HCT116 (cell line): ENCODE measurements around the gene DMBT1. TPM values are rescaled to one million over a fixed set of nuclear protein-coding genes. Genes with fewer than 3 reads are reported as not detected.

ENCODE experiments used
- ATAC-seq: fragments of 200-7000 bp; cut with Tn5 transposase; 2 replicates; pipeline ENCODE4 v1.9.1; 2020; ENCODE audit warnings: mild to moderate bottlenecking, moderate library complexity
- BruUV-seq: library from RNA; stranded (reverse); fragments of 400-500 nt; replicated peaks from 2 replicates; lab custom pipeline; 2021; lab: Mats Ljungman, UMichigan
- CTCF ChIA-PET: fragments of 300-600 bp; sonication (Branson Sonifier 250); formaldehyde crosslinking; loops from one replicate; lab custom pipeline; 2021; ENCODE audit warnings: antibody characterized with exemption; lab: Charles Lee
- POLR2A ChIA-PET: fragments of 300-600, 350-600 bp; sonication (Branson Sonifier 250); formaldehyde crosslinking; loops from one replicate; lab custom pipeline; 2021; ENCODE audit warnings: antibody characterized with exemption; lab: Charles Lee
- RAD21 ChIA-PET, 2 experiments: fragments of 300-600 bp; sonication (Branson Sonifier 250); formaldehyde crosslinking; loops; one replicate each; lab custom pipeline; 2023; ENCODE audit warnings: low total read pairs in 2 of 2; ENCODE audit not compliant: uncharacterized antibody in 2 of 2, unreplicated experiment in 2 of 2, low non-redundant PET in 1 of 2; lab: Charles Lee
- DNase-seq: peaks from one replicate; pipeline ENCODE4 v3.0.0-alpha.2; 2010; ENCODE audit warnings: low read depth, low spot score
- H2AFZ ChIP-seq: fragments of 200-600 bp; shearing (Covaris generic), sonication (generic); 2 replicates; pipeline ENCODE4 v1.6.1; 2017; ENCODE audit warnings: low read depth, mixed run types, mixed read lengths, antibody characterized with exemption, low read length; ENCODE audit not compliant: poor library complexity, severe bottlenecking
- H3K27ac ChIP-seq: 2 replicates; pipeline ENCODE4 v1.5.1; 2012; ENCODE audit warnings: low read depth, low read length
- H3K27me3 ChIP-seq: fragments of 200-600 bp; sonication (generic); 2 replicates; pipeline ENCODE4 v1.6.1; 2016; ENCODE audit warnings: mixed run types, low read length, mixed read lengths; ENCODE audit not compliant: insufficient read depth
- H3K36me3 ChIP-seq, 2 experiments: fragments of 200-500 bp in 1 of 2; fragments of 200-600 bp in 1 of 2; sonication (Bioruptor generic) in 1 of 2; sonication (generic) in 1 of 2; 2 replicates each; pipeline versions ENCODE4 v1.5.1 to v1.6.1; 2014 to 2016; ENCODE audit warnings: low read length in 2 of 2, inconsistent platforms in 1 of 2, mixed read lengths in 1 of 2, mixed run types in 1 of 2; ENCODE audit not compliant: insufficient read depth in 2 of 2, control insufficient read depth in 1 of 2
- H3K4me1 ChIP-seq, 2 experiments: fragments of 200-600 bp in 1 of 2; sonication (generic) in 1 of 2; 2 replicates each; pipeline versions ENCODE4 v1.5.1 to v1.6.1; 2012 to 2017; ENCODE audit warnings: low read length in 2 of 2, inconsistent platforms in 1 of 2, mild to moderate bottlenecking in 1 of 2, mixed read lengths in 1 of 2, mixed run types in 1 of 2, moderate library complexity in 1 of 2; ENCODE audit not compliant: insufficient read depth in 2 of 2, control insufficient read depth in 1 of 2
- H3K4me2 ChIP-seq: fragments of 200-600 bp; sonication (generic); 2 replicates; pipeline ENCODE4 v1.6.1; 2017; ENCODE audit warnings: mixed run types, low read length, mixed read lengths
- H3K4me3 ChIP-seq, 2 experiments: fragments of 200-600 bp in 1 of 2; sonication (generic) in 1 of 2; replicated peaks in 1 of 2; 2 replicates each; pipeline ENCODE4 v1.5.1; 2011 to 2016; ENCODE audit warnings: low read length in 2 of 2, control low read depth in 1 of 2, low read depth in 1 of 2, mild to moderate bottlenecking in 1 of 2, mixed read lengths in 1 of 2, mixed run types in 1 of 2
- H3K79me2 ChIP-seq: fragments of 200-600 bp; sonication (generic); 2 replicates; pipeline ENCODE4 v1.6.1; 2017; ENCODE audit warnings: mild to moderate bottlenecking, mixed run types, low read length, moderate library complexity, mixed read lengths; ENCODE audit not compliant: insufficient read depth
- H3K9ac ChIP-seq: fragments of 200-600 bp; sonication (generic); 2 replicates; pipeline ENCODE4 v1.6.1; 2016; ENCODE audit warnings: low read length, mixed read lengths
- H3K9me2 ChIP-seq: fragments of 200-600 bp; sonication (generic), shearing (Covaris generic); 2 replicates; pipeline ENCODE4 v1.6.1; 2017; ENCODE audit warnings: mixed run types, mild to moderate bottlenecking, moderate library complexity; ENCODE audit not compliant: insufficient read depth
- H3K9me3 ChIP-seq, 2 experiments: fragments of 200-500 bp in 1 of 2; fragments of 200-600 bp in 1 of 2; sonication (Bioruptor generic) in 1 of 2; sonication (generic) in 1 of 2; 2 replicates each; pipeline ENCODE4 v1.6.1; 2014 to 2017; ENCODE audit warnings: low read length in 2 of 2, mixed read lengths in 2 of 2, inconsistent platforms in 1 of 2, low read depth in 1 of 2, mild to moderate bottlenecking in 1 of 2, mixed run types in 1 of 2, moderate library complexity in 1 of 2; ENCODE audit not compliant: control insufficient read depth in 1 of 2, insufficient read depth in 1 of 2
- H4K20me1 ChIP-seq: fragments of 200-600 bp; sonication (generic), shearing (Covaris generic); 2 replicates; pipeline ENCODE4 v1.6.1; 2017; ENCODE audit warnings: mixed run types, mild to moderate bottlenecking, moderate library complexity; ENCODE audit not compliant: insufficient read depth
- ATF3 ChIP-seq: IDR thresholded peaks from 2 replicates; pipeline ENCODE4 v1.6.1; 2012
- CBX3 ChIP-seq: IDR thresholded peaks from 2 replicates; pipeline ENCODE4 v1.6.1; 2012; ENCODE audit warnings: low read depth
- CEBPB ChIP-seq: IDR thresholded peaks from 2 replicates; pipeline ENCODE4 v1.6.1; 2012; ENCODE audit warnings: low read depth
- CTCF ChIP-seq, 3 experiments: fragments of 200-600 bp in 1 of 3; sonication (generic) in 1 of 3; IDR thresholded peaks in 2 of 3; conservative IDR thresholded peaks in 1 of 3; 2 replicates each; pipeline ENCODE4 v1.5.1; 2012 to 2017; ENCODE audit warnings: low read depth in 2 of 3, low read length in 2 of 3, antibody characterized with exemption in 1 of 3, borderline replicate concordance in 1 of 3, control low read depth in 1 of 3, mild to moderate bottlenecking in 1 of 3, mixed read lengths in 1 of 3, mixed run types in 1 of 3, moderate library complexity in 1 of 3; ENCODE audit not compliant: insufficient read depth in 1 of 3
- EGR1 ChIP-seq: IDR thresholded peaks from 2 replicates; pipeline ENCODE4 v1.6.1; 2012; ENCODE audit warnings: low read depth
- ELF1 ChIP-seq: IDR thresholded peaks from 2 replicates; pipeline ENCODE4 v1.6.1; 2012; ENCODE audit warnings: low read depth, borderline replicate concordance
- EZH2 ChIP-seq: fragments of 200-600 bp; sonication (generic); IDR thresholded peaks from 2 replicates; pipeline ENCODE4 v1.6.1; 2017; ENCODE audit warnings: antibody characterized with exemption, mixed run types
- FOSL1 ChIP-seq: IDR thresholded peaks from 2 replicates; pipeline ENCODE4 v1.6.1; 2012; ENCODE audit warnings: low read depth
- JUND ChIP-seq: IDR thresholded peaks from 2 replicates; pipeline ENCODE4 v1.6.1; 2012
- POLR2A ChIP-seq: IDR thresholded peaks from 2 replicates; pipeline ENCODE4 v1.7.0; 2011; ENCODE audit warnings: borderline replicate concordance; ENCODE audit not compliant: insufficient read depth, insufficient read length; ENCODE audit errors: extremely low read depth
- POLR2AphosphoS5 ChIP-seq: IDR thresholded peaks from 2 replicates; pipeline ENCODE4 v1.6.1; 2011; ENCODE audit warnings: mild to moderate bottlenecking, low read depth, low read length, moderate library complexity
- RAD21 ChIP-seq: IDR thresholded peaks from 2 replicates; pipeline ENCODE4 v1.6.1; 2012; ENCODE audit warnings: low read depth, mild to moderate bottlenecking
- SIN3A ChIP-seq: IDR thresholded peaks from 2 replicates; pipeline ENCODE4 v1.6.1; 2012; ENCODE audit warnings: low read depth
- SP1 ChIP-seq: IDR thresholded peaks from 2 replicates; pipeline ENCODE4 v1.6.1; 2012; ENCODE audit warnings: low read depth
- SRF ChIP-seq: IDR thresholded peaks from 2 replicates; pipeline ENCODE4 v1.6.1; 2012; ENCODE audit warnings: low read depth
- TCF7L2 ChIP-seq: IDR thresholded peaks from 2 replicates; pipeline ENCODE4 v1.7.0; 2011; ENCODE audit warnings: borderline replicate concordance, inconsistent platforms; ENCODE audit not compliant: insufficient read depth, insufficient read length; ENCODE audit errors: extremely low read depth
- YY1 ChIP-seq: IDR thresholded peaks from 2 replicates; pipeline ENCODE4 v1.6.1; 2011; ENCODE audit warnings: low read length, low read depth, moderate library complexity, mild to moderate bottlenecking; ENCODE audit not compliant: insufficient replicate concordance; ENCODE audit errors: extremely low read depth
- ZNF274 ChIP-seq: fragments of 200-500 bp; sonication (Bioruptor generic); IDR thresholded peaks from 2 replicates; pipeline ENCODE4 v1.6.1; 2014; ENCODE audit warnings: mild to moderate bottlenecking, low read depth, low read length, inconsistent platforms
- intact Hi-C: fragments of 100-400 bp; cut with micrococcal nuclease; formaldehyde crosslinking; loops from 2 replicates; pipeline ENCODE4 v1.10.0; 2022
- total RNA-seq: library from RNA; stranded (reverse); gene quantifications from one replicate; pipeline ENCODE4 v1.2.1, GENCODE V29; 2021; ENCODE audit not compliant: unreplicated experiment

Gene DMBT1
- total RNA-seq, 1 experiment from 2014 or later = 0.17 TPM

- TF ChIP-seq EZH2 (no peak), RAD21 (no peak), SRF (no peak), ZNF274 (no peak), POLR2A (no peak), ATF3 (no peak)
These were observed 47.5 kb upstream of the DMBT1 start (continued) for GRCh38 chr10:122513053-122513452.

GRCh38 chr10:122514045-122514840 is 46.3 kb upstream of the DMBT1 start:
- TF ChIP-seq ATF3 = no peak
- Histone ChIP-seq H4K20me1 (no peaks in the 10 kb centered on the region), H3K9me2 (no peaks in the 10 kb centered on the region), H3K4me1 (no peaks in the 10 kb centered on the region), H3K79me2 (no peaks in the 10 kb centered on the region), H3K4me2 (no peak overlapping the region), H3K4me3 (no peak overlapping the region), H3K27me3 (no peaks in the 10 kb centered on the region), H3K9ac (no peak overlapping the region), H3K9me3 (no peaks in the 10 kb centered on the region), H3K27ac (no peak overlapping the region), H2AFZ (no peak overlapping the region), H3K36me3 (no peaks in the 10 kb centered on the region)
- ATAC-seq (no peak), DNase-seq (no peak)
- RAD21 ChIA-PET = no interaction called here
- intact Hi-C loops = no loop called here
- BruUV-seq = no TSS peak
- POLR2A ChIA-PET = no interaction called here
- CTCF ChIA-PET = interaction anchor here (1.6 kb wide), 1 partner anchor 51 kb away, joined by 7 read pairs; no protein-coding TSS in a partner anchor

GRCh38 chr10:122515022-122515424 is 45.5 kb upstream of the DMBT1 start:
- H3K27ac ChIP-seq = no peak overlapping the region
- DNase-seq (no peak), ATAC-seq (no peak)
- H4K20me1 ChIP-seq = no peaks in the 10 kb centered on the region
- no TSS peak for BruUV-seq
- no peaks in the 10 kb centered on the region for H3K79me2 ChIP-seq
- RAD21 ChIA-PET = no interaction called here
- no peaks in the 10 kb centered on the region for H3K4me1 ChIP-seq
- H3K9me2 ChIP-seq = no peaks in the 10 kb centered on the region
- intact Hi-C loops = no loop called here
- H2AFZ ChIP-seq = no peak overlapping the region
- H3K4me3 ChIP-seq = no peak overlapping the region
- no peak overlapping the region for H3K4me2 ChIP-seq
- no peak overlapping the region for H3K9ac ChIP-seq
- CTCF ChIA-PET = interaction anchor here (1.6 kb wide), 1 partner anchor 50 kb away, joined by 7 read pairs; no protein-coding TSS in a partner anchor
- no peaks in the 10 kb centered on the region for H3K9me3 ChIP-seq
- POLR2A ChIA-PET = no interaction called here
- no peaks in the 10 kb centered on the region for H3K27me3 ChIP-seq
- H3K36me3 ChIP-seq = no peaks in the 10 kb centered on the region
- TF ChIP-seq ELF1 (no peak), TCF7L2 (no peak), POLR2AphosphoS5 (no peak), SIN3A (no peak), CTCF (IDR thresholded peaks at IDR 0.05 in 2 of 3, conservative IDR thresholded peaks at IDR 0.05 in 1 of 3; ENCODE audit: borderline replicate concordance in 1 of 3, insufficient read depth in 1 of 3, low read depth in 2 of 3, low read length in 2 of 3) (no peak), CEBPB (no peak), ZNF274 (no peak), YY1 (no peak), SP1 (no peak), JUND (no peak), EGR1 (no peak), CBX3 (no peak), EZH2 (no peak), FOSL1 (no peak)
